Ovary (tissue), 3 donors: ENCODE results near the gene HS6ST2.

Experiments
- CTCF ChIP-seq, 3 donors: fragments of 450-650 bp in 2 of 3; fragments of 200-600 bp in 1 of 3; IDR thresholded peaks; one replicate each; pipeline versions ENCODE4 v1.5.1 to v1.8.0; 2016 to 2022; ENCODE audit warnings: antibody characterized with exemption in 3 of 3, mild to moderate bottlenecking in 1 of 3
- EP300 ChIP-seq: sonication (generic); formaldehyde crosslinking; IDR thresholded peaks from one replicate; pipeline ENCODE4 v1.6.1; 2017; ENCODE audit warnings: antibody characterized with exemption
- POLR2A ChIP-seq: fragments of 450-650 bp; IDR thresholded peaks from one replicate; pipeline ENCODE4 v1.6.1; 2017; ENCODE audit warnings: antibody characterized with exemption, mild to moderate bottlenecking, moderate library complexity
- donor health status: DM: no; HTN: no; CAD: no.

GRCh38 chrX:132692066-132692465, 266.4 kb downstream of the HS6ST2 start:
- TF ChIP-seq POLR2A = no peak
- no peak for TF ChIP-seq CTCF (IDR thresholded peaks at IDR 0.05)
- no peak for TF ChIP-seq EP300
